Activated CD8-positive, alpha-beta T cell treated with anti-CD3 and anti-CD28 coated beads for 36 hours (primary cell): Measurements from ENCODE around the gene PLXNC1. TPM values are rescaled to one million over a fixed set of nuclear protein-coding genes. Genes with fewer than 3 reads are reported as not detected.

Experiments
- ATAC-seq: fragments of 200-7000 bp; cut with Tn5 transposase; one replicate; pipeline ENCODE4 v1.10.0; 2021; ENCODE audit warnings: mild to moderate bottlenecking, moderate library complexity
- CTCF ChIA-PET: fragments of 350-600 bp; sonication (Branson Sonifier 250); formaldehyde crosslinking; loops from one replicate; lab custom pipeline; 2021; ENCODE audit warnings: antibody characterized with exemption; lab: Charles Lee
- POLR2A ChIA-PET: fragments of 350-600 bp; sonication (Branson Sonifier 250); formaldehyde crosslinking; loops from one replicate; lab custom pipeline; 2021; ENCODE audit warnings: antibody characterized with exemption; lab: Charles Lee
- DNase-seq: peaks from one replicate; pipeline ENCODE4 v3.0.0-alpha.2; 2020
- H3K27ac Mint-ChIP-seq: one replicate; pipeline ENCODE4 v1.8.0; 2021; ENCODE audit warnings: mild to moderate bottlenecking, mixed read lengths
- H3K27me3 Mint-ChIP-seq: one replicate; pipeline ENCODE4 v1.8.0; 2021; ENCODE audit warnings: mixed read lengths
- H3K36me3 Mint-ChIP-seq: one replicate; pipeline ENCODE4 v1.8.0; 2021; ENCODE audit warnings: low read depth, mixed read lengths
- H3K4me1 Mint-ChIP-seq: one replicate; pipeline ENCODE4 v1.8.0; 2021; ENCODE audit warnings: low read depth, mixed read lengths
- H3K4me3 Mint-ChIP-seq: one replicate; pipeline ENCODE4 v1.8.0; 2021; ENCODE audit warnings: mild to moderate bottlenecking, moderate library complexity, mixed read lengths
- H3K9me3 Mint-ChIP-seq: one replicate; pipeline ENCODE4 v1.8.0; 2021; ENCODE audit warnings: mixed read lengths
- CTCF ChIP-seq: fragments of 200-600 bp; IDR thresholded peaks from one replicate; pipeline ENCODE4 v1.8.0; 2022; ENCODE audit warnings: antibody characterized with exemption, mild to moderate bottlenecking
- intact Hi-C: fragments of 100-400 bp; cut with micrococcal nuclease; formaldehyde crosslinking; loops from one replicate; pipeline ENCODE4 v1.10.0; 2022
- total RNA-seq, 2 experiments: library from RNA; stranded (reverse); gene quantifications; one replicate each; pipeline ENCODE4 v1.2.3, GENCODE V29; 2021

The PLXNC1 gene
- total RNA-seq, 2 experiments from 2014 or later: 8.8 to 9.5 TPM

- ChIA-PET POLR2A (no interaction called here), CTCF (interaction anchor here (0.9 to 1.7 kb wide), 3 partner anchors 9 to 77 kb away, joined by 3 to 5 read pairs (median 3); no protein-coding TSS in a partner anchor)
- intact Hi-C loops: no loop called here
- ATAC-seq (no peak), DNase-seq (no peak)
- H3K4me1 Mint-ChIP-seq: peaks cover 40% of the 10 kb centered on the region
- no peak overlapping the region for H3K27ac Mint-ChIP-seq
- peaks cover 3% of the 10 kb centered on the region for H3K9me3 Mint-ChIP-seq
- no peak overlapping the region for H3K4me3 Mint-ChIP-seq
- H3K36me3 Mint-ChIP-seq: peaks cover 7% of the 10 kb centered on the region
- no peaks in the 10 kb centered on the region for H3K27me3 Mint-ChIP-seq
- TF ChIP-seq CTCF: no peak
Measured at GRCh38 chr12:94211021-94211420, 62.6 kb downstream of the PLXNC1 start.

GRCh38 chr12:94218233-94218632 is 69.9 kb downstream of the PLXNC1 start:
- ChIA-PET POLR2A (interaction anchor here (1.0 to 1.2 kb wide), 2 partner anchors 10 to 17 kb away, joined by 3 read pairs; no protein-coding TSS in a partner anchor), CTCF (interaction anchor here (1.4 kb wide), 1 partner anchor 10 kb away, joined by 5 read pairs; no protein-coding TSS in a partner anchor)
- Mint-ChIP-seq H3K9me3 (no peaks in the 10 kb centered on the region), H3K36me3 (peaks cover 4% of the 10 kb centered on the region), H3K27me3 (no peaks in the 10 kb centered on the region), H3K4me3 (no peak overlapping the region), H3K27ac (no peak overlapping the region), H3K4me1 (no peaks in the 10 kb centered on the region)
- ATAC-seq: no peak
- no peak for TF ChIP-seq CTCF
- no peak for DNase-seq
- intact Hi-C loops: no loop called here

- H3K36me3 Mint-ChIP-seq: peaks cover 4% of the 10 kb centered on the region
- no peak overlapping the region for H3K27ac Mint-ChIP-seq
- POLR2A ChIA-PET: interaction anchor here (0.8 kb wide), 1 partner anchor 11 kb away, joined by 4 read pairs; no protein-coding TSS in a partner anchor
- CTCF ChIA-PET: interaction anchor here (1.1 kb wide), 2 partner anchors 9 to 12 kb away, joined by 3 read pairs; no protein-coding TSS in a partner anchor
- H3K4me3 Mint-ChIP-seq: no peak overlapping the region
- H3K27me3 Mint-ChIP-seq: no peaks in the 10 kb centered on the region
- H3K9me3 Mint-ChIP-seq: no peaks in the 10 kb centered on the region
- TF ChIP-seq CTCF: no peak
- no peak for ATAC-seq
- intact Hi-C loops: no loop called here
- DNase-seq: no peak
- H3K4me1 Mint-ChIP-seq: no peaks in the 10 kb centered on the region
Measured at GRCh38 chr12:94219622-94220302, 71.4 kb downstream of the PLXNC1 start.

GRCh38 chr12:94220804-94221203 is 72.4 kb downstream of the PLXNC1 start:
- ATAC-seq (no peak), DNase-seq (no peak)
- Mint-ChIP-seq H3K9me3 (no peaks in the 10 kb centered on the region), H3K27me3 (no peaks in the 10 kb centered on the region), H3K27ac (no peak overlapping the region), H3K4me3 (no peak overlapping the region), H3K36me3 (peaks cover 4% of the 10 kb centered on the region), H3K4me1 (no peaks in the 10 kb centered on the region)
- ChIA-PET CTCF (interaction anchor here (1.5 kb wide), 1 partner anchor 86 kb away, joined by 5 read pairs; no protein-coding TSS in a partner anchor), POLR2A (interaction anchor here (0.8 kb wide), 1 partner anchor 12 kb away, joined by 4 read pairs; no protein-coding TSS in a partner anchor)
- intact Hi-C loops: no loop called here
- TF ChIP-seq CTCF: no peak
